Breast epithelium (tissue), 4 donors: ENCODE measurements around the gene SLAMF8. TPM values are rescaled to one million over a fixed set of nuclear protein-coding genes. Genes with fewer than 3 reads are reported as not detected.

Experiments
- DNase-seq, 2 donors: peaks; one replicate each; pipeline ENCODE4 v3.0.0-alpha.2; 2019; ENCODE audit warnings: low spot score in 2 of 2
- H3K27ac ChIP-seq, 2 donors: fragments of 200-600 bp; sonication (generic) in 1 of 2; one replicate each; pipeline ENCODE4 v1.5.1; 2016 to 2019; ENCODE audit warnings: mild to moderate bottlenecking in 1 of 2
- H3K27me3 ChIP-seq, 2 donors: fragments of 200-600 bp; sonication (generic) in 1 of 2; one replicate each; pipeline versions ENCODE4 v1.5.1 to v1.6.0; 2017 to 2019; ENCODE audit warnings: control low read depth in 1 of 2, mild to moderate bottlenecking in 1 of 2
- H3K36me3 ChIP-seq: fragments of 200-600 bp; one replicate; pipeline ENCODE4 v1.5.1; 2019
- H3K4me1 ChIP-seq, 2 donors: fragments of 200-600 bp; sonication (generic); one replicate each; pipeline ENCODE4 v1.5.1; 2016 to 2019; ENCODE audit warnings: control low read depth in 1 of 2
- H3K4me3 ChIP-seq, 3 donors: fragments of 200-600 bp; sonication (generic); 1 replicate in 2 of 3; 2 replicates in 1 of 3; pipeline ENCODE4 v1.5.1; 2016 to 2019; ENCODE audit warnings: mild to moderate bottlenecking in 3 of 3, moderate library complexity in 2 of 3
- H3K9me3 ChIP-seq, 2 donors: fragments of 200-600 bp; sonication (generic) in 1 of 2; one replicate each; pipeline ENCODE4 v1.5.1; 2016 to 2019; ENCODE audit warnings: control low read depth in 1 of 2
- POLR2A ChIP-seq: fragments of 450-650 bp; IDR thresholded peaks from one replicate; pipeline ENCODE4 v1.6.1; 2016; ENCODE audit warnings: antibody characterized with exemption, mild to moderate bottlenecking, moderate library complexity
- POLR2AphosphoS5 ChIP-seq, 3 donors: sonication (generic); formaldehyde crosslinking; IDR thresholded peaks; one replicate each; pipeline ENCODE4 v1.6.1; 2017; ENCODE audit warnings: antibody characterized with exemption in 3 of 3
- intact Hi-C: fragments of 100-400 bp; cut with DNase I; formaldehyde crosslinking; loops from one replicate; pipeline ENCODE4 v1.15.1; 2023; ENCODE audit warnings: low total_unique reads
- total RNA-seq, 3 donors: library from RNA; depleted of rRNA; stranded (reverse); fragments of >200 nt; gene quantifications; one replicate each; pipeline ENCODE4 v1.1.0, GENCODE V29; 2016
- TF ChIP-seq, protein P1 (sequence below), 3 donors: fragments of 450-650 bp; IDR thresholded peaks; one replicate each; pipeline ENCODE4 v1.5.1; 2016 to 2017; ENCODE audit warnings: antibody characterized with exemption in 3 of 3, mild to moderate bottlenecking in 3 of 3, moderate library complexity in 3 of 3

SLAMF8 gene
- total RNA-seq, 3 donors from 2014 or later, result 2.3 to 15.4 (median 12.3) TPM

DNA sequence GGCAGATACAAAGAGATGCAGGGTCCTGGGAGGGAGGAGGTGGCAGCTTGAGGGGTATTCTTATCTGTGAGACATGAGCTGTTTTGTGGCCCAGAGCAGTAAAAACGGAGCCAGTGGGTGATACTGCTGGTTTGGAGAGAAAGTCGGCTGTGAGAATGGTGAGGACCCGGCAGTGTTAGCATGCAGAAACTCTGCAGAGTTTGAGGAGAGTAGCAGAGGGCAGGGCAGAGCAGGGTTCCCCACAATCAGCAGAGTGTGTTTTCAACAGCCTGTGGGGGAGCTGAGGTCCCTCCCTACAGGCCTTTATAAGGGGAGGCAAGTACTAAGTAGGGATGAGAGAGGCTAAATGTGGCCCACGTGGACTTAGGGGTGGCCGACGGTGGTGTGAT, 423 bp downstream of the SLAMF8 start:
- H3K4me1 ChIP-seq, result no peaks in the 10 kb centered on the region
- TF ChIP-seq POLR2AphosphoS5 (IDR thresholded peaks at IDR 0.05) (no peak), POLR2A (no peak)
- TF ChIP-seq, protein P1, sequence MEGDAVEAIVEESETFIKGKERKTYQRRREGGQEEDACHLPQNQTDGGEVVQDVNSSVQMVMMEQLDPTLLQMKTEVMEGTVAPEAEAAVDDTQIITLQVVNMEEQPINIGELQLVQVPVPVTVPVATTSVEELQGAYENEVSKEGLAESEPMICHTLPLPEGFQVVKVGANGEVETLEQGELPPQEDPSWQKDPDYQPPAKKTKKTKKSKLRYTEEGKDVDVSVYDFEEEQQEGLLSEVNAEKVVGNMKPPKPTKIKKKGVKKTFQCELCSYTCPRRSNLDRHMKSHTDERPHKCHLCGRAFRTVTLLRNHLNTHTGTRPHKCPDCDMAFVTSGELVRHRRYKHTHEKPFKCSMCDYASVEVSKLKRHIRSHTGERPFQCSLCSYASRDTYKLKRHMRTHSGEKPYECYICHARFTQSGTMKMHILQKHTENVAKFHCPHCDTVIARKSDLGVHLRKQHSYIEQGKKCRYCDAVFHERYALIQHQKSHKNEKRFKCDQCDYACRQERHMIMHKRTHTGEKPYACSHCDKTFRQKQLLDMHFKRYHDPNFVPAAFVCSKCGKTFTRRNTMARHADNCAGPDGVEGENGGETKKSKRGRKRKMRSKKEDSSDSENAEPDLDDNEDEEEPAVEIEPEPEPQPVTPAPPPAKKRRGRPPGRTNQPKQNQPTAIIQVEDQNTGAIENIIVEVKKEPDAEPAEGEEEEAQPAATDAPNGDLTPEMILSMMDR (IDR thresholded peaks at IDR 0.05), result no peak
- H3K27me3 ChIP-seq, result peaks cover 0 to 4% of the 10 kb centered on the region in 2 donors
- peak overlapping the region in 1 of 3 donors; percentile 7 for H3K4me3 ChIP-seq
- H3K36me3 ChIP-seq, result no peaks in the 10 kb centered on the region
- no peak for DNase-seq
- H3K9me3 ChIP-seq, result no peaks in the 10 kb centered on the region
- H3K27ac ChIP-seq, result no peak overlapping the region
- intact Hi-C loops, result no loop called here

DNA sequence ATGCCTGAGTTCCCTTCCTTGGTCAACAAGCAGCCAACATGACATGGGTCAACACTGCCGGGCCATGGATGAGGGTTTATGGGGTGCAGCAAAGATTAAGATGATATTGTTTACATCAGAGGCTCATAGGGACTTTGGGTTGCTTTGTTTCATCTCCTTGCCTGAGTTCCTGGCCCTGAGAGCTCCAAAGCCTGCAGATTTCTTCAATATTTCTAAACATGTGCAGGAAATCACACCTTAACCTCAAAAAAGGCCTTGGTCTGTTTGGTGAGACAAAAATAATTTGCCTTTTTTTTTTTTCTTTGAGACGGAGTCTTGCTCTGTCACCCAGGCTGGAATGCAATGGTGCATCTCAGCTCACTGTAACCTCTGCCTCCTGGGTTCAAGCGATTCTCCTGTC, 876 bp downstream of the SLAMF8 start:
- no peaks in the 10 kb centered on the region for H3K9me3 ChIP-seq
- DNase-seq, result no peak
- no peak overlapping the region for H3K27ac ChIP-seq
- H3K4me3 ChIP-seq, result no peak overlapping the region
- intact Hi-C loops, result no loop called here
- H3K36me3 ChIP-seq, result no peaks in the 10 kb centered on the region
- TF ChIP-seq POLR2AphosphoS5 (IDR thresholded peaks at IDR 0.05) (no peak), POLR2A (no peak)
- TF ChIP-seq, protein P1 (IDR thresholded peaks at IDR 0.05), result no peak
- H3K4me1 ChIP-seq, result no peaks in the 10 kb centered on the region
- H3K27me3 ChIP-seq, result peaks cover 0 to 4% of the 10 kb centered on the region in 2 donors

DNA sequence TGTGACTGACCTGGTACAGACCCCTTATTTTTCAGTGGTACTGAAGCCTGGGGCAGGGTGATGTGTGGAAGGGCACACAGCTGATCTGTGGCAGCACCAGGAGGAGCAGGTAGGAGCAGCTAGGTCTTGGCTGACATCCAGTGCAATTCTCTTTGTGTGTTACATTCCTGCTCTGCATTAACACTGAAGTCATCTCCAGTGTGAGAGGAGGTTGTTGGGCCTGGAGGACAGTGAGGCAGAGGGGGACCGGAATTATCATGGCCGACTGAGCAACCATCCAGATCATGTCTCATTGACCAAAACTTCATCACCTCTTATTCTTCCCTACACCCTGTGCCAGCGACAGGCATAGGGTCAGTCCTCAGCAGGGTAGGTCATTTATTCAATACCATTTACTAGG, 1.5 kb downstream of the SLAMF8 start:
- Histone ChIP-seq H3K4me1 (no peaks in the 10 kb centered on the region), H3K27me3 (peaks cover 0 to 4% of the 10 kb centered on the region in 2 donors), H3K4me3 (no peak overlapping the region), H3K9me3 (no peaks in the 10 kb centered on the region), H3K27ac (no peak overlapping the region), H3K36me3 (no peaks in the 10 kb centered on the region)
- intact Hi-C loops, result no loop called here
- no peak for DNase-seq
- TF ChIP-seq POLR2A (no peak), POLR2AphosphoS5 (IDR thresholded peaks at IDR 0.05) (no peak)
- TF ChIP-seq, protein P1 (IDR thresholded peaks at IDR 0.05), result no peak

DNA sequence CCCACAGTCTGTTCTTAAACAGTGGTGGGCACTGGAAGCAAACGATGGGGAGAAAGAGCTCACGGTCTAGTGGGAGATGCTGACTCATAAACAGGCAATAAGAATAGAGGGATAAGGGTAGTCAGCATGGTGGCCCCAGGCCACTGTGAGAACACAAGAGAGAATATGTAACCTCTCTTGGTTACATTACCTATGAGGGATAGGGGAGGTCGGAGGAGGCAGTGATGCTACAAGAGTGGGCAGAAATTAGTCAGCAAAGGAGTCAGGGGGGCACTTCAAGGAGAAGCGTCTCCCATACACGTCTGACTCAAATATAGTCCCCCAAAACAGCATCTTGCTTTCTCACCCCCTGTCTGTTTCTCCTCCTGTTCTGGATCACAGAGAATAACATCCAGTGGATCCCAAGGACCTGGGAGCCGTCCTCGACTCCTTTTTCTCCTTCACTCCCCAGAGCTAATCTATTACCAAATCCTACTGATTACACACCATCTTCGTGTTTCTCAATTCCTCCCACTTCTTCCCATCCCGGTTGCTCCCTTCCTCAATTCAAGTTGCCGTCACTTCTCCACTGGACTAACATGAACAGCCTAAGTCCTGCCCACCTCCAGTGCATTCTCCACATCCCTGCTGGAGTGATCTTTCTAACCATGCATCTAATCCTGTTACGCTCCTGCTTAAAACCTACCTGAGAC, 2.1 kb downstream of the SLAMF8 start:
- Histone ChIP-seq H3K36me3 (no peaks in the 10 kb centered on the region), H3K4me1 (no peaks in the 10 kb centered on the region), H3K4me3 (no peak overlapping the region), H3K9me3 (no peaks in the 10 kb centered on the region), H3K27me3 (no peaks in the 10 kb centered on the region), H3K27ac (no peak overlapping the region)
- TF ChIP-seq POLR2A (no peak), POLR2AphosphoS5 (IDR thresholded peaks at IDR 0.05) (no peak)
- TF ChIP-seq, protein P1 (IDR thresholded peaks at IDR 0.05), result no peak
- intact Hi-C loops, result no loop called here
- no peak for DNase-seq

DNA sequence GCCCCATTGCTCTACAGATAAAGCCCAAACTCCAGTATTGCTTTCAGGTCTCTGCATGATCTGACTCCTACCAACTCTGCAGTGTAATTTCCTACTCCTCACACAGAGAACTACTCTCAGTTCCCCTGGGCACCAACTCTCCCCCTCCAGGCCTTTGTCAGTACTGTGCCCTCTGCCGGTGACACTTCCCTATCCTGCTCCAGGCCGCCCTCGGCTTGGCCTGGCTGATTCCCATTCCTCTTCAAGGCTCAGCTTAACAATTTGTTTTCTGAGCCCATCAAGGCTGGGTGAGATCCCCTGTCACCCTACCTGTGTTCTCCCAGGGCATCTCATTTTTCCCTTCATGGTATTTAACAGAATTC, 2.6 kb downstream of the SLAMF8 start:
- no peaks in the 10 kb centered on the region for H3K27me3 ChIP-seq
- no peak overlapping the region for H3K27ac ChIP-seq
- H3K4me3 ChIP-seq, result no peak overlapping the region
- no peak for DNase-seq
- no peaks in the 10 kb centered on the region for H3K4me1 ChIP-seq
- intact Hi-C loops, result no loop called here
- H3K36me3 ChIP-seq, result no peaks in the 10 kb centered on the region
- H3K9me3 ChIP-seq, result no peaks in the 10 kb centered on the region
- TF ChIP-seq POLR2A, result no peak
- TF ChIP-seq, protein P1 (IDR thresholded peaks at IDR 0.05), result peak in 2 of 3 donors; percentile 40 to 49
- no peak for TF ChIP-seq POLR2AphosphoS5 (IDR thresholded peaks at IDR 0.05)
